Measurements from ENCODE around the gene L3MBTL4.

Gene L3MBTL4

GRCh38 chr18:5948237-5948636, 466.5 kb downstream of the L3MBTL4 start:
- no peak for DNase-seq

- no peak for DNase-seq
Measured at GRCh38 chr18:5944448-5944847, 470.3 kb downstream of the L3MBTL4 start.

- DNase-seq, result no peak
Measured at GRCh38 chr18:5943514-5943913, 471.2 kb downstream of the L3MBTL4 start.

GRCh38 chr18:5942591-5942990, 472.1 kb downstream of the L3MBTL4 start:
- no peak for DNase-seq

- no peak for DNase-seq
Measured at GRCh38 chr18:5941890-5942289, 472.8 kb downstream of the L3MBTL4 start.

- no peak for DNase-seq
Measured at GRCh38 chr18:5939801-5940667, 474.7 kb downstream of the L3MBTL4 start.

GRCh38 chr18:5937795-5938194, 476.9 kb downstream of the L3MBTL4 start:
- DNase-seq, result no peak

- no peak for DNase-seq
Measured at GRCh38 chr18:5937121-5937520, 477.6 kb downstream of the L3MBTL4 start.

- no peak for DNase-seq
Measured at GRCh38 chr18:5930789-5931188, 483.9 kb downstream of the L3MBTL4 start.

- no peak for DNase-seq
Measured at GRCh38 chr18:5918205-5918858, 496.4 kb downstream of the L3MBTL4 start.

- DNase-seq, result no peak
Measured at GRCh38 chr18:5914951-5915350, 499.8 kb downstream of the L3MBTL4 start.

- no peak for DNase-seq
Measured at GRCh38 chr18:5914016-5914415, 500.7 kb downstream of the L3MBTL4 start.

GRCh38 chr18:5912566-5912965, 502.1 kb downstream of the L3MBTL4 start:
- DNase-seq, result no peak

- DNase-seq, result no peak
Measured at GRCh38 chr18:5909125-5909524, 505.6 kb downstream of the L3MBTL4 start.
